HG02571 (cell line): Measurements from ENCODE around the gene SBK3.
"Not testable (repeated sequence)": the region's sequence is repeated elsewhere in the genome, so short reads cannot be mapped to it uniquely, and the experiment has no call there.

Experiments used
- ATAC-seq: cut with Tn5 transposase; IDR thresholded peaks from one replicate; pipeline ENCODE4 v1.9.1; 2021; ENCODE audit warnings: mild to moderate bottlenecking, moderate library complexity; ENCODE audit not compliant: unreplicated experiment

The SBK3 gene

GRCh38 chr19:55541091-55541490 is 4.3 kb downstream of the SBK3 start:
- no peak for ATAC-seq

GRCh38 chr19:55540619-55541018 is 4.7 kb downstream of the SBK3 start:
- no peak for ATAC-seq

GRCh38 chr19:55539090-55539984 is 6.0 kb downstream of the SBK3 start:
- no peak for ATAC-seq

GRCh38 chr19:55538132-55538531 is 7.2 kb downstream of the SBK3 start:
- ATAC-seq, result no peak

- ATAC-seq, result no peak
Observed at GRCh38 chr19:55537741-55538111, 7.6 kb downstream of the SBK3 start.

- ATAC-seq, result no peak
Observed at GRCh38 chr19:55536951-55537740, 8.2 kb downstream of the SBK3 start, which contains the start of gene SBK2. Gene SBK2, minus strand, starts transcription at chr19:55537133. Its CDS starts 839 bp downstream, at chr19:55536294.

- ATAC-seq, result no peak
Observed at GRCh38 chr19:55536366-55536765, 9.0 kb downstream of the SBK3 start.

- ATAC-seq, result no peak
Observed at GRCh38 chr19:55535965-55536350, 9.4 kb downstream of the SBK3 start.

GRCh38 chr19:55535173-55535964 is 10.0 kb downstream of the SBK3 start:
- ATAC-seq, result no peak

- ATAC-seq, result not testable (repeated sequence)
Observed at GRCh38 chr19:55534280-55534679, 11.1 kb downstream of the SBK3 start.

- ATAC-seq, result no peak
Observed at GRCh38 chr19:55530996-55531395, 14.3 kb downstream of the SBK3 start.

GRCh38 chr19:55529636-55530234 is 15.6 kb downstream of the SBK3 start:
- no peak for ATAC-seq

GRCh38 chr19:55528030-55528803 is 17.1 kb downstream of the SBK3 start:
- no peak for ATAC-seq

- ATAC-seq, result no peak
Observed at GRCh38 chr19:55527197-55528029, 17.9 kb downstream of the SBK3 start.

GRCh38 chr19:55526216-55527196 is 18.8 kb downstream of the SBK3 start:
- ATAC-seq, result no peak

GRCh38 chr19:55525289-55526101 is 19.8 kb downstream of the SBK3 start:
- no peak for ATAC-seq

- no peak for ATAC-seq
Observed at GRCh38 chr19:55520691-55521292, 24.6 kb downstream of the SBK3 start.
